ENCODE measurements around the gene ZSWIM9.
A peak's percentile ranks its signal among the peaks of the same experiment; 100 is the strongest.

The ZSWIM9 gene

GRCh38 chr19:48174445-48175030 is 4.1 kb downstream of the ZSWIM9 start:
- no peak for DNase-seq (ENCODE audit: low read depth, low spot score)

GRCh38 chr19:48175578-48175977 is 5.1 kb downstream of the ZSWIM9 start:
- no peak for DNase-seq (ENCODE audit: low read depth, low spot score)

GRCh38 chr19:48176226-48176625 is 5.7 kb downstream of the ZSWIM9 start:
- DNase-seq (ENCODE audit: low read depth, low spot score): no peak

GRCh38 chr19:48181505-48181904 is 11.0 kb downstream of the ZSWIM9 start:
- no peak for DNase-seq (ENCODE audit: low read depth, low spot score)

- no peak for DNase-seq (ENCODE audit: low read depth, low spot score)
Observed at GRCh38 chr19:48182434-48182833, 12.0 kb downstream of the ZSWIM9 start.

- no peak for DNase-seq (ENCODE audit: low read depth, low spot score)
Observed at GRCh38 chr19:48183356-48183755, 12.9 kb downstream of the ZSWIM9 start.

- DNase-seq (ENCODE audit: low read depth, low spot score): no peak
Observed at GRCh38 chr19:48186015-48186414, 15.5 kb downstream of the ZSWIM9 start.

GRCh38 chr19:48186541-48186991 is 16.1 kb downstream of the ZSWIM9 start:
- no peak for DNase-seq (ENCODE audit: low read depth, low spot score)

GRCh38 chr19:48190288-48190884 is 19.9 kb downstream of the ZSWIM9 start:
- peak; percentile 26 for DNase-seq (ENCODE audit: low read depth, low spot score)

GRCh38 chr19:48190885-48191284 is 20.4 kb downstream of the ZSWIM9 start:
- no peak for DNase-seq (ENCODE audit: low read depth, low spot score)

GRCh38 chr19:48192750-48193149 is 22.3 kb downstream of the ZSWIM9 start:
- no peak for DNase-seq (ENCODE audit: low read depth, low spot score)

- no peak for DNase-seq (ENCODE audit: low read depth, low spot score)
Observed at GRCh38 chr19:48194041-48194843, 23.8 kb downstream of the ZSWIM9 start.

- no peak for DNase-seq (ENCODE audit: low read depth, low spot score)
Observed at GRCh38 chr19:48194844-48195830, 24.7 kb downstream of the ZSWIM9 start.

GRCh38 chr19:48196321-48196763 is 25.9 kb downstream of the ZSWIM9 start:
- DNase-seq (ENCODE audit: low read depth, low spot score): no peak

GRCh38 chr19:48196933-48197665 is 26.6 kb downstream of the ZSWIM9 start:
- no peak for DNase-seq (ENCODE audit: low read depth, low spot score)

GRCh38 chr19:48203222-48203793 is 32.8 kb downstream of the ZSWIM9 start:
- DNase-seq (ENCODE audit: low read depth, low spot score): no peak

GRCh38 chr19:48203794-48204628 is 33.5 kb downstream of the ZSWIM9 start:
- peak; percentile 82 for DNase-seq (ENCODE audit: low read depth, low spot score)

GRCh38 chr19:48206397-48207093 is 36.1 kb downstream of the ZSWIM9 start:
- DNase-seq (ENCODE audit: low read depth, low spot score): no peak

- no peak for DNase-seq (ENCODE audit: low read depth, low spot score)
Observed at GRCh38 chr19:48210005-48210404, 39.5 kb downstream of the ZSWIM9 start.
